Lung (tissue), 12 donors: ENCODE results near the gene STK11. TPM values are rescaled to one million over a fixed set of nuclear protein-coding genes. Genes with fewer than 3 reads are reported as not detected.
A peak's percentile ranks its signal among the peaks of the same experiment; 100 is the strongest.

Source experiments
- ATAC-seq: fragments of 200-7000 bp; cut with Tn5 transposase; one replicate; pipeline ENCODE4 v1.9.1; 2020; ENCODE audit warnings: moderate number of reproducible peaks; ENCODE audit not compliant: insufficient read depth, low FRiP score
- DNase-seq, 3 donors: peaks; one replicate each; pipeline ENCODE4 v3.0.0-alpha.2; 2013 to 2017
- H3K27ac ChIP-seq, 2 donors: one replicate each; pipeline ENCODE4 v1.5.1; 2013; ENCODE audit warnings: mild to moderate bottlenecking in 2 of 2, moderate library complexity in 2 of 2, control low read depth in 1 of 2, inconsistent platforms in 1 of 2, low read depth in 1 of 2, low read length in 1 of 2
- H3K27me3 ChIP-seq, 3 donors: one replicate each; pipeline ENCODE4 v1.5.1; 2013; ENCODE audit warnings: low read length in 2 of 3; ENCODE audit not compliant: control insufficient read depth in 3 of 3, insufficient read depth in 3 of 3
- H3K36me3 ChIP-seq, 4 donors: one replicate each; pipeline ENCODE4 v1.5.1; 2013; ENCODE audit warnings: low read length in 4 of 4, mild to moderate bottlenecking in 1 of 4, moderate library complexity in 1 of 4; ENCODE audit not compliant: control insufficient read depth in 4 of 4, insufficient read depth in 4 of 4
- H3K4me1 ChIP-seq, 5 donors: one replicate each; pipeline ENCODE4 v1.5.1; 2013; ENCODE audit warnings: low read length in 5 of 5, mild to moderate bottlenecking in 2 of 5, moderate library complexity in 1 of 5; ENCODE audit not compliant: control insufficient read depth in 5 of 5, insufficient read depth in 5 of 5
- H3K4me3 ChIP-seq: one replicate; pipeline ENCODE4 v1.5.1; 2013; ENCODE audit warnings: mild to moderate bottlenecking, control low read depth, moderate library complexity
- H3K9ac ChIP-seq, 2 donors: one replicate each; pipeline ENCODE4 v1.5.1; 2013; ENCODE audit warnings: low read length in 2 of 2, control low read depth in 1 of 2; ENCODE audit not compliant: insufficient read depth in 1 of 2
- H3K9me3 ChIP-seq, 4 donors: one replicate each; pipeline ENCODE4 v1.5.1; 2013; ENCODE audit warnings: low read length in 3 of 4, mild to moderate bottlenecking in 1 of 4, moderate library complexity in 1 of 4; ENCODE audit not compliant: control insufficient read depth in 4 of 4, insufficient read depth in 3 of 4
- CTCF ChIP-seq: IDR thresholded peaks from 2 replicates; pipeline ENCODE4 v1.5.1; 2012; ENCODE audit warnings: mild to moderate bottlenecking; ENCODE audit errors: control extremely low read depth, extremely low read depth
- WGBS, 2 donors: extraction: QIAGEN DNeasy Blood & Tissue Kit; methylation state at CpG; one replicate each; pipeline ENCODE4 v1.1.7; 2013; 5-methylcytosine and 5-hydroxymethylcytosine counted together
- polyA plus RNA-seq, 2 donors: library from polyadenylated mRNA; stranded (reverse); fragments of 200-250 nt; gene quantifications; one replicate each; pipeline ENCODE4 v1.2.1, GENCODE V29; 2013
- total RNA-seq, 2 donors: library from RNA; depleted of rRNA in 1 of 2; stranded (reverse); fragments of >200 nt in 1 of 2; gene quantifications; one replicate each; pipeline ENCODE4 v1.2.1, GENCODE V29; 2014 to 2021
- donor health status: control.
- donor health status: control.
- donor health status: Bipolar disorder and iron deficiency.
- donor health status: healthy.
- donor health status: DM: yes; HTN: yes; CAD: no.

STK11 gene
- total and polyA plus RNA-seq, 4 donors: 43.1 to 59.8 (median 54.6) TPM

DNA sequence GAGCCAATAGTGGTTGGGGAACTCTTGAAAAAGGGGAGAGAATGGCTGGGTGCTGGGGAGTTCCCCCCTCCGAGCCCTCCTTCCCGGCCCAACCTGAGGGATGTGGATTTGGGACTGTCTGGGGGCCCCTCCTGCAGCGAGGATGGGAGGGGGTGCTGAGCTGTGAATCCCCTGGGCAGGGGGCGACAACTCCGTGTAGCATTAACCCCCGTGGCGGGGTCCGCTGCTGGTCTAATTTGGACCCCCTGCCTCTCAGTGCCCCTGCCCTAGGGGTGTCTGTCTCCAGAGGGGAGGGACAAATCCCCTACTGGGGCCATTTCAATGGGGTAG is 52.5 kb downstream of the STK11 start:
- Histone ChIP-seq H3K4me3 (no peak overlapping the region), H3K36me3 (peaks cover 14 to 42% (median 25%) of the 10 kb centered on the region in 4 donors), H3K27ac (peak overlapping the region; percentile 30 to 71), H3K9ac (no peak overlapping the region), H3K4me1 (peaks cover 6 to 53% (median 33%) of the 10 kb centered on the region in 5 donors), H3K9me3 (no peaks in the 10 kb centered on the region), H3K27me3 (no peaks in the 10 kb centered on the region)
- no peak for TF ChIP-seq CTCF
- DNase-seq (no peak), ATAC-seq (no peak)
- WGBS, 2 donors: 68 to 90% methylated on average over 8 of the region's 8 CpGs

DNA sequence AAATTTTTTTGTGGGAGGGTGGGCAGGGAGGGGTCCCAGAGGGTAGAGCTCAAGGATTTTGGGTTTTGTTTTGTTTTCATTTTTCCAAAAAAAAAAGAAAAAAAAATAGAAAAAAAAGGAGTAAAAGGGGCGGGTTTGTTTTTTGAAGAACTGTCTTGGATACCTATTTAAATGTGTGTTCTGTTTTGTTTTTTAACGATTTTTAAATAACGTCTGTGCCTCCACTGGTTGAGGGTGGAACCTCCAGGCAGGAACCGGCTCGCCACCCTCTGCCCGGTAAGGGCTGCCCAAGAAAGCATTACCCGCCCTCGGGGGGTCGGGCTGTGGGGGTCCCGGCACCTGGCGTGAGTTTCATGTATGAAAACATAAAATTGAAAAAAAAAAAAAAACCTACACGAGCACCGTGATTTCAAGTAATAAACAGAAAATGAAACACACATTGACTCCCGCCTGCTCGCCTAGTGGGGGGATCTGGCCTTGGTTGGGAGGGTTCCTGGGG is 53.2 kb downstream of the STK11 start:
- H3K9me3 ChIP-seq: no peaks in the 10 kb centered on the region
- H3K9ac ChIP-seq: no peak overlapping the region
- H3K27ac ChIP-seq: peak overlapping the region; percentile 83 to 97
- ATAC-seq: no peak
- DNase-seq: no peak
- peaks cover 4 to 51% (median 27%) of the 10 kb centered on the region in 5 donors for H3K4me1 ChIP-seq
- H3K4me3 ChIP-seq: no peak overlapping the region
- TF ChIP-seq CTCF: no peak
- WGBS, 2 donors: 13 to 25% methylated on average over 15 of the region's 15 CpGs
- H3K36me3 ChIP-seq: peaks cover 14 to 37% (median 23%) of the 10 kb centered on the region in 4 donors
- H3K27me3 ChIP-seq: no peaks in the 10 kb centered on the region

DNA sequence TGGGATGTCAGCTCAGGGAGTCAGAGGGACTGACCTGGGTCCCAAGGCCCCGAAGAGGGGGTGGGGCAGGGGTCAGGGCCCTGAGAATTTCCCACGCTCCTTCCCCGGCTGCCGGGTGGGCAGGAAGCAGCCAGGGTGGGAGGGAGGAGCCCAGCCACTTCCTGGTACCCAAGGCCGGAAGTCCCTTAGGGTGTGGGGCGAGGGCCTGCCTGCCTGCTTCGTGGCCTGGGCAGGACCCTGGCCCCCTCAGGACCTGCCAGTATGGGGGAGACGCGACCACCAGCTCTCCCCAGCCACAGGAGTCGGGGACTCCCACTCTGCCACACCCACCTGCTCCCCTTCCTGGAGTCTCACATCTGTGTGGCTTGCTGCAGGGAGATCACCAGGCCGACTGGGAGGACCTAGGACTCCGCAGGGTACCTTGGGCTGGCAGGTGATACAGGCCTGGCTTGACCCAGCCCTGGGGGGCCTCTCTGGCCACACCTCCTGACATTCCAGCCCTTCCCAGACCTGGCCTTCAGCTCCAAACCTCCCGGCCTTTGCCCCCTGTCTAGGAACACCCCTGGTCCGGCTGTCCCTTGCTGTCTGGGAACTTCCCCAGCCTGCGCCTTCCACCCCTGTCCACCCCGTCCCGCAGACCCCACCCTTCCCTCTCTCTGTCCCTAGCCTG is 53.8 kb downstream of the STK11 start:
- Histone ChIP-seq H3K9ac (no peak overlapping the region), H3K4me3 (no peak overlapping the region), H3K27ac (peak overlapping the region; percentile 83 to 97), H3K36me3 (peaks cover 13 to 31% (median 20%) of the 10 kb centered on the region in 4 donors), H3K27me3 (no peaks in the 10 kb centered on the region), H3K4me1 (peaks cover 0 to 45% (median 26%) of the 10 kb centered on the region in 5 donors), H3K9me3 (no peaks in the 10 kb centered on the region)
- ATAC-seq (no peak), DNase-seq (peak; percentile 56 to 72 (median 69))
- WGBS, 2 donors: 7 to 11% methylated on average over 17 of the region's 17 CpGs
- TF ChIP-seq CTCF: no peak
